Measurements from ENCODE around the gene EBF3. TPM values are rescaled to one million over a fixed set of nuclear protein-coding genes. Genes with fewer than 3 reads are reported as not detected.
A peak's percentile ranks its signal among the peaks of the same experiment; 100 is the strongest.

EBF3 gene
- total RNA-seq, 1 donor: 31.8 TPM

DNA sequence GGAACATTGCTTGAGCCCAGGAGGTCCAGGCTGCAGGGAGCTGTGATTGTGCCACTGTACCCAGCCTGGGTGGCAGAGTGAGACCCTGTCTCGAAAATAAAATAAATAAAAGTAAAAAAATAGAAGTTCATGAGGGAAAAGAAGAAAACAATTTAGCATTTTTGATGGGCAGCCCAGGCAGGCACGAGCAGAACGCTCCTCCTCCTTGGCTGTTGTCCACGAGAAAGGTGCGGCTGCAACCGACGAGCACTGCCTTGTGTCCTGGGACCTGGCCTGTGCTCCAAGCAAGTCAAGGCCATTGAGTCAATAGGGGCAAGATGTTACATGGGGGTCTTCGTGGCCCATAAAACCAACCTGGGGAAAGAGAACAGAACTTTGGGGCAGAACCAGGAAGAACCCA is 25.6 kb downstream of the EBF3 start:
- H3K27me3 ChIP-seq (ENCODE audit: insufficient read depth, low read length): no peaks in the 10 kb centered on the region
- no peaks in the 10 kb centered on the region for H3K9me3 ChIP-seq (ENCODE audit: low read depth, low read length)
- H3K36me3 ChIP-seq (ENCODE audit: insufficient read depth, low read length): peaks cover 12% of the 10 kb centered on the region
- H3K4me1 ChIP-seq (ENCODE audit: insufficient read depth, low read length): peaks cover 12% of the 10 kb centered on the region
- TF ChIP-seq, protein P1, sequence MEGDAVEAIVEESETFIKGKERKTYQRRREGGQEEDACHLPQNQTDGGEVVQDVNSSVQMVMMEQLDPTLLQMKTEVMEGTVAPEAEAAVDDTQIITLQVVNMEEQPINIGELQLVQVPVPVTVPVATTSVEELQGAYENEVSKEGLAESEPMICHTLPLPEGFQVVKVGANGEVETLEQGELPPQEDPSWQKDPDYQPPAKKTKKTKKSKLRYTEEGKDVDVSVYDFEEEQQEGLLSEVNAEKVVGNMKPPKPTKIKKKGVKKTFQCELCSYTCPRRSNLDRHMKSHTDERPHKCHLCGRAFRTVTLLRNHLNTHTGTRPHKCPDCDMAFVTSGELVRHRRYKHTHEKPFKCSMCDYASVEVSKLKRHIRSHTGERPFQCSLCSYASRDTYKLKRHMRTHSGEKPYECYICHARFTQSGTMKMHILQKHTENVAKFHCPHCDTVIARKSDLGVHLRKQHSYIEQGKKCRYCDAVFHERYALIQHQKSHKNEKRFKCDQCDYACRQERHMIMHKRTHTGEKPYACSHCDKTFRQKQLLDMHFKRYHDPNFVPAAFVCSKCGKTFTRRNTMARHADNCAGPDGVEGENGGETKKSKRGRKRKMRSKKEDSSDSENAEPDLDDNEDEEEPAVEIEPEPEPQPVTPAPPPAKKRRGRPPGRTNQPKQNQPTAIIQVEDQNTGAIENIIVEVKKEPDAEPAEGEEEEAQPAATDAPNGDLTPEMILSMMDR (IDR thresholded peaks at IDR 0.05; ENCODE audit: extremely low read depth, low read depth, low read length): no peak
- no peak overlapping the region for H2AFZ ChIP-seq (ENCODE audit: low read length)
- peaks cover 99% of the 10 kb centered on the region for H3K79me2 ChIP-seq (ENCODE audit: insufficient read depth, low read length)
- no peak overlapping the region for H3K4me2 ChIP-seq (ENCODE audit: insufficient read depth, low read length)
- no peak overlapping the region for H3K27ac ChIP-seq (ENCODE audit: low read depth, low read length)
- DNase-seq (ENCODE audit: insufficient read length, low spot score, missing footprints): peak; percentile 50
- peaks cover 59% of the 10 kb centered on the region for H4K20me1 ChIP-seq (ENCODE audit: insufficient read depth, low read length)
- no peak overlapping the region for H3K4me3 ChIP-seq (ENCODE audit: insufficient read depth, low read length)

GRCh38 chr10:129937351-129937751 is 26.7 kb downstream of the EBF3 start:
- TF ChIP-seq, protein P1 (IDR thresholded peaks at IDR 0.05; ENCODE audit: extremely low read depth, low read depth, low read length): no peak
- DNase-seq (ENCODE audit: insufficient read length, low spot score, missing footprints): peak; percentile 2
- H3K27me3 ChIP-seq (ENCODE audit: insufficient read depth, low read length): no peaks in the 10 kb centered on the region
- no peak overlapping the region for H3K4me2 ChIP-seq (ENCODE audit: insufficient read depth, low read length)
- H4K20me1 ChIP-seq (ENCODE audit: insufficient read depth, low read length): peaks cover 65% of the 10 kb centered on the region
- H3K9me3 ChIP-seq (ENCODE audit: low read depth, low read length): no peaks in the 10 kb centered on the region
- H3K36me3 ChIP-seq (ENCODE audit: insufficient read depth, low read length): peaks cover 14% of the 10 kb centered on the region
- H3K79me2 ChIP-seq (ENCODE audit: insufficient read depth, low read length): peaks cover 99% of the 10 kb centered on the region
- peaks cover 6% of the 10 kb centered on the region for H3K4me1 ChIP-seq (ENCODE audit: insufficient read depth, low read length)
- no peak overlapping the region for H3K27ac ChIP-seq (ENCODE audit: low read depth, low read length)
- H2AFZ ChIP-seq (ENCODE audit: low read length): no peak overlapping the region
- H3K4me3 ChIP-seq (ENCODE audit: insufficient read depth, low read length): no peak overlapping the region

- no peaks in the 10 kb centered on the region for H3K9me3 ChIP-seq (ENCODE audit: low read depth, low read length)
- H2AFZ ChIP-seq (ENCODE audit: low read length): no peak overlapping the region
- peak; percentile 13 for DNase-seq (ENCODE audit: insufficient read length, low spot score, missing footprints)
- H3K27me3 ChIP-seq (ENCODE audit: insufficient read depth, low read length): no peaks in the 10 kb centered on the region
- TF ChIP-seq, protein P1 (IDR thresholded peaks at IDR 0.05; ENCODE audit: extremely low read depth, low read depth, low read length): no peak
- H4K20me1 ChIP-seq (ENCODE audit: insufficient read depth, low read length): peaks cover 67% of the 10 kb centered on the region
- H3K79me2 ChIP-seq (ENCODE audit: insufficient read depth, low read length): peaks cover 99% of the 10 kb centered on the region
- peaks cover 6% of the 10 kb centered on the region for H3K4me1 ChIP-seq (ENCODE audit: insufficient read depth, low read length)
- no peak overlapping the region for H3K4me2 ChIP-seq (ENCODE audit: insufficient read depth, low read length)
- no peak overlapping the region for H3K27ac ChIP-seq (ENCODE audit: low read depth, low read length)
- H3K36me3 ChIP-seq (ENCODE audit: insufficient read depth, low read length): peaks cover 14% of the 10 kb centered on the region
- H3K4me3 ChIP-seq (ENCODE audit: insufficient read depth, low read length): no peak overlapping the region
These were observed 27.2 kb downstream of the EBF3 start for GRCh38 chr10:129936923-129937300.

DNA sequence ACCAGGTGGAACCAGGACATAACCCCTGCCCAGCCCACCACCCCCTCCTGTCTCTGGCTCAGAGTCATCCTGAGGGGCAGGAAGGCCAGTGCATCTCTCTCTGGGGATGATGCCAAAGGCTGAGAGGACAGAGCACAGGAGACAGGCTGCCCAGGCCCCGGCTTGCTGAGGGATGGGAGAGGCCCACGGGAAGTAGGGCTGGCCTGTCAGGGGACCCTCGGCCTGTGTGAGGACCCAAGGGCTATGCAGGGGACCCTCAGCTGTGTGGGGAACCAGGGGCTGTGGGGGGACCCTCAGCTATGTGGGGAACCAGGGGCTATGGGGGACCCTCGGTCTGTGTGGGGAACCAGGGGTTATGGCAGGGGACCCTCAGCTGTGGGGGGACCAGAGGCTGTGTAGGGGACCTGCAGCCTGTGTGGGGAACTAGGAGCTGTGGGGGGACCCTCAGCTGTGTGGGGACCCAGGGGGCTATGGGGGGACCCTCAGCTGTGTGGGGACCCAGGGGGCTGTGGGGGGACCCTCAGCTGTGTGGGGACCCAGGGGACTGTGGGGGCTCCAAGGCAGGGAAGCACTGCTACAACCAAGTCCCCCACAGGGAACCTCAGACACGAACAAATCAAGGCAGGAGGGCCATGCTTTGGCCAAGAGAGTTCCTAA is 27.7 kb downstream of the EBF3 start:
- TF ChIP-seq, protein P1 (IDR thresholded peaks at IDR 0.05; ENCODE audit: extremely low read depth, low read depth, low read length): no peak
- peaks cover 14% of the 10 kb centered on the region for H3K36me3 ChIP-seq (ENCODE audit: insufficient read depth, low read length)
- peaks cover 6% of the 10 kb centered on the region for H3K4me1 ChIP-seq (ENCODE audit: insufficient read depth, low read length)
- H3K79me2 ChIP-seq (ENCODE audit: insufficient read depth, low read length): peaks cover 99% of the 10 kb centered on the region
- no peak overlapping the region for H3K27ac ChIP-seq (ENCODE audit: low read depth, low read length)
- H3K4me2 ChIP-seq (ENCODE audit: insufficient read depth, low read length): no peak overlapping the region
- H2AFZ ChIP-seq (ENCODE audit: low read length): no peak overlapping the region
- no peaks in the 10 kb centered on the region for H3K27me3 ChIP-seq (ENCODE audit: insufficient read depth, low read length)
- H3K4me3 ChIP-seq (ENCODE audit: insufficient read depth, low read length): no peak overlapping the region
- peaks cover 67% of the 10 kb centered on the region for H4K20me1 ChIP-seq (ENCODE audit: insufficient read depth, low read length)
- peak; percentile 43 for DNase-seq (ENCODE audit: insufficient read length, low spot score, missing footprints)
- H3K9me3 ChIP-seq (ENCODE audit: low read depth, low read length): no peaks in the 10 kb centered on the region

All from osteoblast (primary cell).